ENCODE results near the gene MYLK. TPM values are rescaled to one million over a fixed set of nuclear protein-coding genes. Genes with fewer than 3 reads are reported as not detected.

Gene MYLK
- total RNA-seq, 1 donor, result 11.3 TPM

- no peak for DNase-seq (ENCODE audit: low read depth in 2 of 3, low spot score in 2 of 3)
Observed at GRCh38 chr3:123877466-123877865, 6.7 kb downstream of the MYLK start.

- DNase-seq (ENCODE audit: low read depth in 2 of 3, low spot score in 2 of 3), result no peak
Observed at GRCh38 chr3:123876858-123877257, 7.3 kb downstream of the MYLK start.

- no peak for DNase-seq (ENCODE audit: low read depth in 2 of 3, low spot score in 2 of 3)
Observed at GRCh38 chr3:123872621-123873020, 11.5 kb downstream of the MYLK start.

- no peak for DNase-seq (ENCODE audit: low read depth in 2 of 3, low spot score in 2 of 3)
Observed at GRCh38 chr3:123871946-123872345, 12.2 kb downstream of the MYLK start.

GRCh38 chr3:123870033-123870432 lies 14.1 kb downstream of the MYLK start:
- DNase-seq (ENCODE audit: low read depth in 2 of 3, low spot score in 2 of 3), result no peak

GRCh38 chr3:123869165-123869564 lies 15.0 kb downstream of the MYLK start:
- DNase-seq (ENCODE audit: low read depth in 2 of 3, low spot score in 2 of 3), result no peak

- no peak for DNase-seq (ENCODE audit: low read depth in 2 of 3, low spot score in 2 of 3)
Observed at GRCh38 chr3:123864706-123865105, 19.4 kb downstream of the MYLK start.

GRCh38 chr3:123862152-123862551 lies 22.0 kb downstream of the MYLK start:
- DNase-seq (ENCODE audit: low read depth in 2 of 3, low spot score in 2 of 3), result no peak

GRCh38 chr3:123861081-123861836 lies 22.9 kb downstream of the MYLK start:
- DNase-seq (ENCODE audit: low read depth in 2 of 3, low spot score in 2 of 3), result no peak

GRCh38 chr3:123859177-123859576 lies 25.0 kb downstream of the MYLK start:
- no peak for DNase-seq (ENCODE audit: low read depth in 2 of 3, low spot score in 2 of 3)

- no peak for DNase-seq (ENCODE audit: low read depth in 2 of 3, low spot score in 2 of 3)
Observed at GRCh38 chr3:123854905-123855304, 29.2 kb downstream of the MYLK start.

GRCh38 chr3:123853686-123854372 lies 30.3 kb downstream of the MYLK start:
- DNase-seq (ENCODE audit: low read depth in 2 of 3, low spot score in 2 of 3), result no peak

- DNase-seq (ENCODE audit: low read depth in 2 of 3, low spot score in 2 of 3), result no peak
Observed at GRCh38 chr3:123847209-123847608, 36.9 kb downstream of the MYLK start.

GRCh38 chr3:123843668-123844067 lies 40.5 kb downstream of the MYLK start:
- no peak for DNase-seq (ENCODE audit: low read depth in 2 of 3, low spot score in 2 of 3)

GRCh38 chr3:123842711-123843110 lies 41.4 kb downstream of the MYLK start:
- no peak for DNase-seq (ENCODE audit: low read depth in 2 of 3, low spot score in 2 of 3)

GRCh38 chr3:123841476-123842238 lies 42.5 kb downstream of the MYLK start:
- no peak for DNase-seq (ENCODE audit: low read depth in 2 of 3, low spot score in 2 of 3)

- no peak for DNase-seq (ENCODE audit: low read depth in 2 of 3, low spot score in 2 of 3)
Observed at GRCh38 chr3:123840961-123841360, 43.2 kb downstream of the MYLK start.

GRCh38 chr3:123837858-123838257 lies 46.3 kb downstream of the MYLK start:
- DNase-seq (ENCODE audit: low read depth in 2 of 3, low spot score in 2 of 3), result no peak

GRCh38 chr3:123834631-123835030 lies 49.5 kb downstream of the MYLK start:
- DNase-seq (ENCODE audit: low read depth in 2 of 3, low spot score in 2 of 3), result no peak

GRCh38 chr3:123833398-123833785 lies 50.7 kb downstream of the MYLK start:
- no peak for DNase-seq (ENCODE audit: low read depth in 2 of 3, low spot score in 2 of 3)

- no peak for DNase-seq (ENCODE audit: low read depth in 2 of 3, low spot score in 2 of 3)
Observed at GRCh38 chr3:123832692-123833397, 51.3 kb downstream of the MYLK start.
